HEK293T (cell line): ENCODE results near the gene WDR11.

ENCODE experiments used
- CTCF ChIA-PET: fragments of 350-600 bp; formaldehyde crosslinking; extraction: SDS; loops from one replicate; lab custom pipeline; 2021; ENCODE audit warnings: antibody characterized with exemption, inconsistent platforms; lab: Yijun Ruan, JAX
- POLR2A ChIA-PET: fragments of 350-600 bp; formaldehyde crosslinking; extraction: SDS; loops from one replicate; lab custom pipeline; 2020; ENCODE audit warnings: antibody characterized with exemption, inconsistent platforms; lab: Yijun Ruan, JAX
- DNase-seq: peaks from one replicate; pipeline ENCODE4 v3.0.0; 2012; ENCODE audit warnings: mixed read lengths; ENCODE audit errors: extremely low spot score
- BHLHE40 ChIP-seq: fragments of 450-650 bp; IDR thresholded peaks from 2 replicates; pipeline ENCODE4 v1.6.1; 2016; ENCODE audit warnings: mild to moderate bottlenecking, moderate library complexity, borderline replicate concordance
- CTBP1 ChIP-seq: fragments of 450-650 bp; IDR thresholded peaks from 2 replicates; pipeline ENCODE4 v1.6.1; 2016; ENCODE audit warnings: borderline replicate concordance
- ELF4 ChIP-seq: fragments of 450-650 bp; IDR thresholded peaks from 2 replicates; pipeline ENCODE4 v1.6.1; 2017; ENCODE audit warnings: antibody characterized with exemption
- FOXA1 ChIP-seq: fragments of 450-650 bp; IDR thresholded peaks from 2 replicates; pipeline ENCODE4 v1.6.1; 2016; ENCODE audit warnings: mild to moderate bottlenecking
- FOXK2 ChIP-seq: fragments of 450-650 bp; IDR thresholded peaks from 2 replicates; pipeline ENCODE4 v1.6.1; 2016; ENCODE audit warnings: mild to moderate bottlenecking
- FOXM1 ChIP-seq: fragments of 450-650 bp; IDR thresholded peaks from 2 replicates; pipeline ENCODE4 v1.6.1; 2017; ENCODE audit warnings: mild to moderate bottlenecking, borderline replicate concordance
- HDGF ChIP-seq: fragments of 450-650 bp; IDR thresholded peaks from 2 replicates; pipeline ENCODE4 v1.6.1; 2017; ENCODE audit warnings: antibody characterized with exemption, borderline replicate concordance
- L3MBTL2 ChIP-seq: fragments of 450-650 bp; conservative IDR thresholded peaks from 2 replicates; pipeline ENCODE4 v1.6.1; 2016; ENCODE audit warnings: mild to moderate bottlenecking
- LEF1 ChIP-seq: fragments of 450-650 bp; IDR thresholded peaks from 2 replicates; pipeline ENCODE4 v1.6.1; 2017; ENCODE audit warnings: mild to moderate bottlenecking, borderline replicate concordance
- NFRKB ChIP-seq: fragments of 450-650 bp; IDR thresholded peaks from 2 replicates; pipeline ENCODE4 v1.6.1; 2016; ENCODE audit warnings: mild to moderate bottlenecking, moderate library complexity
- SP1 ChIP-seq: fragments of 450-650 bp; IDR thresholded peaks from 2 replicates; pipeline ENCODE4 v1.6.1; 2017
- SUZ12 ChIP-seq: fragments of 450-650 bp; IDR thresholded peaks from 2 replicates; pipeline ENCODE4 v1.6.1; 2016; ENCODE audit warnings: mild to moderate bottlenecking
- TARDBP ChIP-seq: fragments of 450-650 bp; IDR thresholded peaks from 2 replicates; pipeline ENCODE4 v1.6.1; 2016
- ZNF384 ChIP-seq: fragments of 450-650 bp; IDR thresholded peaks from 2 replicates; pipeline ENCODE4 v1.6.1; 2016
- TF ChIP-seq, protein P1 (sequence below): fragments of 450-650 bp; IDR thresholded peaks from 2 replicates; pipeline ENCODE4 v1.6.1; 2016

The WDR11 gene

DNA sequence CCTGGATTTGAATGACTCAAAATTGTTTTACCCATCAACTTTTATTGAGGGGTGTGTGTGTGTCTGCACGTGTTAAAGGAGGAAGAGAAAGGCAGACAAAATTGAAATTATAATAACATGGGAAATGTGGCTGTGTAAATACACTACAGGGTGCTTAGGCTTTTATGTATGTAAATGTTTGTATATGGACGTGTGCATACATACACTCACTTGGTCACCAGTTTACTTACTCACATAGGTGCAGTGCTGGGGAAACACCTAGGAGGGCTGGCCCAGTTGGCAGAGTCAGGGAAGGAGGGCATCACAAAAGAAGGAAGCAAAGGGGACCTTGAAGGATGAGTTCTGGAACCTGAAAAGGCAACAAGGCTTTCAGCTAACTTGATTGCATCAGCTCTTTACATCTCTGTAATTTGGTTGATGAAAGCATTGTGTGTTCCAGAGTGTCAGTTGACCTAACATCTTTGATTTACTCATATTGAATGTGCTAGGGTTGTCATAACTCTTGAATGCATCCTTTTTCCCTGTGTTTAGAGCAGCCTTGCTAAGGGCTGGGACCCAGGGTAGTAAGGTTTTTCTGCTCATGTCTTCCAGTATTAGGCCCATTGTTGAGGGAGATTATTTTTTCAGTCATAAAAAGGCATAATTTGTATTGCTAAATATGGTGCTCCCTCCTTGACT, 10.2 kb downstream of the WDR11 start:
- ChIA-PET POLR2A (interaction anchor here (1.4 kb wide), 1 partner anchor 10 kb away, joined by 3 read pairs; the partner anchor contains the start of gene WDR11), CTCF (interaction anchor here (0.6 kb wide), 1 partner anchor 940 kb away, joined by 3 read pairs; no protein-coding TSS in a partner anchor)
- TF ChIP-seq, protein P1, sequence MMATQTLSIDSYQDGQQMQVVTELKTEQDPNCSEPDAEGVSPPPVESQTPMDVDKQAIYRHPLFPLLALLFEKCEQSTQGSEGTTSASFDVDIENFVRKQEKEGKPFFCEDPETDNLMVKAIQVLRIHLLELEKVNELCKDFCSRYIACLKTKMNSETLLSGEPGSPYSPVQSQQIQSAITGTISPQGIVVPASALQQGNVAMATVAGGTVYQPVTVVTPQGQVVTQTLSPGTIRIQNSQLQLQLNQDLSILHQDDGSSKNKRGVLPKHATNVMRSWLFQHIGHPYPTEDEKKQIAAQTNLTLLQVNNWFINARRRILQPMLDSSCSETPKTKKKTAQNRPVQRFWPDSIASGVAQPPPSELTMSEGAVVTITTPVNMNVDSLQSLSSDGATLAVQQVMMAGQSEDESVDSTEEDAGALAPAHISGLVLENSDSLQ: no peak
- TF ChIP-seq HDGF (no peak), LEF1 (no peak)
- DNase-seq: no peak

DNA sequence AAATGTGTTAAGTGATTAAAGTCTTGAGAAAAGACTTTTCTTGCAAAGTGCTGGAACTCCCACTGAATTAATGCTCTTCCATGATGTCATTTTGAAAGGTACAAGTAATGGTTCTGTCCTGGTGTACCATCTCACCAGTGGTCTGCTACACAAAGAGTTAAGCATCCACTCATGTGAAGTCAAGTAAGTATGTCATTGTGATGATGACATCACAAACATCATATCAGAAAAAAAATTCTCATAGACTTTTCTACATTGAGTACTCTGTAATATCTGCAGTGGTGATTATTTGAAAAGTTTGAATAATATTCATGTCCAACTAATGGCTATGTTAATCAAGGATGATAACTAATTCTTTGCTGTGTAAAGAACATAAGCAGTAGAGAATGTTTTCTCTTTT, 22.6 kb downstream of the WDR11 start:
- ChIA-PET POLR2A (no interaction called here), CTCF (no interaction called here)

DNA sequence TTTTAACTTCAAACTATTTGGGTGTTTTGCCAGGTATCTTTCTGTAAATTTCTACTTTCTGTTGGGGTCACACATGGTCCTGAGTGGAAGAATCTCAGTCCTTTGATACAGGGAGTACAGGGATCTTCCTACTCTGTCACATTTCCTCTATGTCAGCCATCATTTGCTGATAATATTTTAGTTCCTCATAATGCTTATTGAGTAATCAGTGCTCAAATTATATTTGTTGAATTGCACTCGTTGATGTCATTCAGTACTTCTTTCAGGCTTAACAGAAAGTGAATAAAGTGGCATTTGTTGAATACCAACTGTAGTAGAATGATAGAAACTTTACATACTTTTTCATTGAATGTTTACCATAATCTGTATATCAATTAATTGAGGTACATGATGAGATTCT, 31.9 kb downstream of the WDR11 start:
- ChIA-PET CTCF (no interaction called here), POLR2A (no interaction called here)
- DNase-seq: no peak
- no peak for TF ChIP-seq ELF4
- no peak for TF ChIP-seq FOXM1
- TF ChIP-seq BHLHE40: no peak
- no peak for TF ChIP-seq LEF1
- TF ChIP-seq SUZ12: no peak
- TF ChIP-seq CTBP1: no peak
- TF ChIP-seq TARDBP: no peak
- TF ChIP-seq SP1: no peak

More for the DNA sequence above, 22.6 kb downstream of the WDR11 start:
- TF ChIP-seq ZNF384 (no peak; the same call in 1 of the 2 replicates), ELF4 (no peak), HDGF (no peak), SP1 (no peak), NFRKB (no peak), FOXK2 (no peak), FOXA1 (no peak), FOXM1 (no peak)
- no peak for DNase-seq

DNA sequence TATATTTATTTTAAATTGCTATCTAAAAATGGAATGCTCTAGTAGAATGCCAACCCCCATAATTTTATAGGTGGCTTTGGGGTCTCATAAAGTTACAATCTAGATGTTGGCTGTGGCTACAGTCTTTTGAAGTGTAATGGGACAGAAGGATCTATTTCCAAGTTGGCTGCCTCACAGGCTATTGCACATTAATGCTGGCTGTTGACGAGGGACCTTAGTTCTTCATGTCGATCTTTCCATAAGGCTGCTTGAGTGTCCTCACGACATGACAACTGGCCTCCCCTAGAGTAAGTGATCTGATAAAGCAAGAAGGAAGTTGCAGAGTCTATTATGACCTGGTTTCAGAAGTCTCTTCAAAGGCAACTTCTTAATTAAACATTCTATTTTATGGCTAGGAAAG, 36.3 kb downstream of the WDR11 start:
- ChIA-PET CTCF (no interaction called here), POLR2A (no interaction called here)
- TF ChIP-seq ZNF384: no peak
- TF ChIP-seq, protein P1: no peak
- TF ChIP-seq SUZ12: no peak
- TF ChIP-seq ELF4: no peak
- no peak for TF ChIP-seq BHLHE40
- no peak for TF ChIP-seq SP1
- no peak for DNase-seq

DNA sequence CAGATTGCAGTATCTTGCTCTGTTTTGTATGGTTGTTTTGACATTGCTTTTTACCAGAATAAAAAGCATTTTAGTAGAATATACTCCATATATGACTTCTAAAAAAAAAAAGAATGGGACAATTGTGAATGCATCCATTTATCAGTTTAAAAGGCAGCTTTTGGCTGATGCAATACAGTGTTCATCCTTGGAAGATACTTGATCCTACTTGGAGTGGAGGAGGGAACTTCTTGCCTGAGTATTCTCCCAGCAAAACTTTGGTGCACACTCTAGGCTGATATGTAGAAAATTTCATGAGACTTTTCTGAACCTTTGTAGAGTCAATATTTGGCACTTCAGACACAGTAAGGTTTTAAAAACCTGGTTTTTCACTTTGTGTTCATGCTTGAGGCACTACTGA, 40.2 kb downstream of the WDR11 start:
- ChIA-PET CTCF (no interaction called here), POLR2A (no interaction called here)
- DNase-seq: no peak
- TF ChIP-seq ZNF384 (no peak), SP1 (no peak), SUZ12 (no peak), LEF1 (no peak), FOXK2 (no peak), CTBP1 (no peak), ELF4 (no peak), NFRKB (no peak), L3MBTL2 (no peak)

DNA sequence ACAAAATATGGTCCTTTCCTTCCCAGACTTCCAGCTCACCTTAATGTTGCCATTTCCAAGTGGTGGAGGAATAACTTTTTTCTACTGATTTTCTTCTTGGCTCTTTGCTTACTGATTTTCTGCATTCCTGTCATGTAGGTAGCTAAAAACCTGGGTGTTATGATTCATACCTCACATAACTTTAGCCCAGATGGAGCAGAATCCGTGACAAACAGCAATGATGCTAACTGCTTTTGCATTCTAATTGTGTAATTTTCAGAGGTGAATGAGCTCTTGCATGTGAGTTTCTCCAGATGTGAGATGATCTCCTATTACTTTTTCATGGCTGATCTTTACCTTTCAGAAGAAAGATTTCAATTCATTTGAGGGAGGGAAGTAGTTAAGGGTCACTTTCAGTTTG, 43.4 kb downstream of the WDR11 start:
- no peak for DNase-seq
- CTCF ChIA-PET: no interaction called here
- TF ChIP-seq, protein P1: no peak
- TF ChIP-seq TARDBP (no peak), L3MBTL2 (no peak), BHLHE40 (no peak), SP1 (no peak), ELF4 (no peak), CTBP1 (no peak), HDGF (no peak), ZNF384 (no peak)
- POLR2A ChIA-PET: no interaction called here

DNA sequence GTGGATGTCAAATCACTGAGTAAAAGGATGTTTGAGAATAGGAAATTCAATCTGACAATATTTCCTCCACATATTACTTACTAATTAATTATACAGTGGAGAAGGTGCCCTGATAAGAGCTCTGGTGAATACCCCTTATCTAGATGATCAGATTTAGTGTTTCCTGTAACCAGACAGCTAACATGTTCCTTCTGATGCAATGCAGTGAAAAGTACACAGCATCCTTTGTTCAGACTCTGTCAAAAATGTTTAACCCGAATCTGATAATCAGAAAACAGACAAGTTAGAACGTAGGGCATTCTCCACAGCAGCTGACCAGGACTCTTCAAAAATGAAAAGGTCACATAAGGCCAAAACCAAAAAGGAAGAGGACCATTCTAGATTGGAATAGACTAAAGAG, 46.2 kb downstream of the WDR11 start:
- CTCF ChIA-PET: interaction anchor here (0.6 kb wide), 1 partner anchor 21 kb away, joined by 3 read pairs; no protein-coding TSS in a partner anchor
- TF ChIP-seq HDGF: no peak
- no peak for TF ChIP-seq BHLHE40

More for the DNA sequence above, 46.2 kb downstream of the WDR11 start:
- POLR2A ChIA-PET: no interaction called here
- no peak for DNase-seq
